NCI-H748 treated with DMSO at 0.1 percent for 48 hours (cell line): ENCODE measurements around the gene SMKR1.
"Not testable (repeated sequence)": the region's sequence is repeated elsewhere in the genome, so short reads cannot be mapped to it uniquely, and the experiment has no call there.

ENCODE experiments used
- DNase-seq: peaks from one replicate; lab custom pipeline; 2025; lab: John Stamatoyannopoulos, UW

SMKR1 gene

DNA sequence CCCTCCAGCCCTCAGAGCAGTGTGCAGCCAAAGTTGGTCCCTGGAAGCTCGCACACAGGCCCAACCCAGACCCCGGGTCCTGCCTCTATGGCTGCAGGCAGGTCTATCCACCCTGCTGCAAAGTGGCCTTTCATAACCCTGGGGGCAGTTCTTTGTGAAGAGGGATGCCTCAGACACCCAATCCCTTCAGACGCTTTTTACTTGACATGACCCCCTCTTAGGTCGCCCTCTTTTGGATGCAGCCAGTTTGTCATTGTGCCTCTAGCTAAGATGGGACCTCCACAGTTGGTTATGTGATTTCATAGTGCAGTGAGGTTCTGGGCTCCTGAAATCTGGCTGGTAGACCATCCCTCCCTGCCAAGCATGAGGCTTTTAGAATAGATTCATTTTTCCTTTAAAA lies 27.3 kb downstream of the SMKR1 start:
- no peak for DNase-seq

DNA sequence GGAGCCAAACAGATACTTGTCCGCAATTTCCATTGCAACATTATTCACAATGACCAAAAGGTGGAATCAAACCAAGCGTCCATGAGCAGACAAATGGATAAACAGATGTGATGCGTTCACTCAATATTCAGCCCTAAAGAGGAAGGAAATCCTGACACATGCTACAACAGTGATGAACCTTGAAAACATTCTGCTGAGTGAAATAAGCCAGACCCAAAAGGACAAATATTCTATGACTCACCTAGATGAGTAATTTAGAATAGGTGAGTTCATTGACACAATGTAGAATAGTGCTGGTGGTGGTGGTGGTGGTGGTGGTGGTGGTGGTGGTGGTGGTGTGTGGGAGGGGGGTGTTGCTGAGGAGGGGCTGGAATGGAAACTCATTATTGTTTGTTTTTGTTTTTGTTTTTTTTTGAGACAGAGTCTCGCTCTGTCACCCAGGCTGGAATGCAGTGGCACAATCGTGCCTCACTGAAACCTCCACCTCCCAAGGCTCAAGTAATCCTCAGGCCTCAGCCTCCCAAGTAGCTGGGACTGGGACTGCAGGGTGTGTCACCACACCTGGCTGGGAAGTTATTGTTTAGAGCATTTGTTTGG lies 28.6 kb downstream of the SMKR1 start:
- no peak for DNase-seq

DNA sequence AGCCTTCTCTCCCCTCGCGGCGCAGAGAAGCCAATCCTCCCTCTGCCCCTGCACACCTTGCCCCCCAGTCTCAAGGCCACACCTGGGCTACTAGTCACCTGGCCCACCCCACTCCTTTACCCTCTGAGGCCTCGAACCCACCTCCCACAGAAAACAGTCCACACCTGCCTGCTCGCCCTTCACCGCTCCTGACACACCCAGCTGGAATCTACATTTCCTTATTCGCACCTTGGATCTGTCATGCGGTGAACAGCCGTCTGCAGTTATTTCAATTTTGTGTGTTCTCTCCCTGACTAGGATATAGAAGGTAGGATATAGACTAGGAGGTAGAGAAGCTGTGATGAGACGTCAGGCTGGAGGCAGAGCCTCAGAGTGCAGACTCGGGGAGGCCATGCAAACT lies 29.4 kb downstream of the SMKR1 start:
- no peak for DNase-seq

DNA sequence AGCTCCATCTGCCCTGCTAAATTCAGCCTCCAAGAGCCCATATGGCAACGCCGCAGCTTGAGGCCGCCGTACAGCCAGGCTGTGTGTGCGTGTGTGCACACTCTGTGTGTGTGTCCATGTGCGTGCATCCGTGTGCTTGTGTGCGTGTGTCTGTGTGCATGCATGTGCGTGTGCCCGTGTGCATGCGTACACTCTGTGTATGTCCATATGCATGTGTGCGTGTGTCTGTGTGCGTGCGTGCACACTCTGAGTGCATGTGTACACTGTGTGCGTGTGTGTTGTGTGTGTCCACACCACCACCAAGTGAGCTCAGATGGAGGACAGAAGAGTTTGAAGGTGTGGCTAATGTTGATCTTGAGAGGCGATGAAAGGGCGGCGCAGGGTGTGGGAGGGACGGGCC lies 30.0 kb downstream of the SMKR1 start:
- no peak for DNase-seq

DNA sequence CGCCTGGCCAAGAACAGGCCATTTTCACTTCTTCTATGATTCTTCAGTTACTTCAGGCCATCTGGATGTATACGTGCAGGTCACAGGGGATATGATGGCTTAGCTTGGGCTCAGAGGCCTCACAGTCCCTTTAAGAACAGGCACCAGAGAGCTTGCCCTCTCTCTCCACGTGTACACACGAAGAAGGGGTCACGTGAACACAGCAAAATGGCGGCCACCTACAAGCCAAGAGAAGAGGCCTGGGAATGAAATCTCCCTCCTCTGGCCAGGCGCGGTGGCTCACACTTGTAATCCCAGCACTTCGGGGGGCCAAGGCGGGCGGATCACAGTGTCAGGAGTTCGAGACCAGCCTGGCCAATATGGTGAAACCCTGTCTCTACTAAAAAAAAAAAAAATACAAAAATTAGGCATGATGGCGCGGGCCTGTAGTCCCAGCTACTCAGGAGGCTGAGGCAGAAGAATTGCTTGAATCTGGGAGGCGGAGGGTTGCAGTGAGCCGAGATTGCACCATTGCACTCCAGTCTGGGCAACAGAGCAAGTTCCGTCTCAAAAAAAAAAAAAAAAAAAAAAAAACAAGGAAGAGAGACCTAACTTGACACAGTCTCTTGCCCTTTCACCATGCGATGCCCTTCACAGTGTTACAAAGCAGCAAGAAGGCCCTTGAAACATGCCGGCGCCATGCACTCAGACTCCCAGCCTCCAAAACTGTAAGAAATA lies 32.4 kb downstream of the SMKR1 start:
- DNase-seq: not testable (repeated sequence)

DNA sequence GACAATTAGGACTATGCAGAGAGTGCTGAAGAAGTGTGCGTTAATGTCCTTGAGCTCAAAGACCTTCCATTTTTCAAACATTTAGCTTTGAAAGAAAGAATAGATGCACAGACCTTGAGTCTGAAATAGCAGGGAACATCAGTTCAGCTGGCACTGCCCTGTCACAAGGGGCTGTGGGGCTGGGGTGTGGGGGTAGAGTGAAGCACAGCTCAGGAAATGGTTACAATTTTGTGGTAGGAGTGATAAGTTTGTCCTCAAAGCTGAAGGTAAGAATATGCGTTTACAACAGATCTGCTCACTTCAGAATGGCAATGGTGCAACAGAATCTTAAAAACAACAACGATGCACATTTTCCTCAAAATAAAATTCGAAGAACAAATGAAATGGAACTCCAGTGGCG lies 33.6 kb downstream of the SMKR1 start:
- no peak for DNase-seq

DNA sequence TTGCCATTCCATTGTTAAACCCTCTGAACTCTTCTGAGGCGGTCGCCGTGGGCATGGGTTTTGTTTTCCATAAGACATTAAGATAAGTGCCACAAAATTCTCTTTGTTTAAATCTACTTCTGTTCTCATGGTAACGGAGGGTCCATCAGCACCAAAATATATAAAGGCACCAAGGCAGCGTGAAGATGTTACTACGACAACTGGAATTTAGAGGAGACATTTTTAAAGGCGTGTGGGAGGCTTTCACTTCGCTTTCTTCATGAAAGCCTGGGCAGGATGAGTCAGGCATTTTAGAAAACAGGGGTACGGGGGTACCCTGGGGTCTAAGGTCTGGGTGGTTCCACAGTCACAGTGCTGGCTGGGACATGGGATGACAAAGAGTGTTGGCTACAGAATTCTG lies 34.0 kb downstream of the SMKR1 start:
- no peak for DNase-seq

DNA sequence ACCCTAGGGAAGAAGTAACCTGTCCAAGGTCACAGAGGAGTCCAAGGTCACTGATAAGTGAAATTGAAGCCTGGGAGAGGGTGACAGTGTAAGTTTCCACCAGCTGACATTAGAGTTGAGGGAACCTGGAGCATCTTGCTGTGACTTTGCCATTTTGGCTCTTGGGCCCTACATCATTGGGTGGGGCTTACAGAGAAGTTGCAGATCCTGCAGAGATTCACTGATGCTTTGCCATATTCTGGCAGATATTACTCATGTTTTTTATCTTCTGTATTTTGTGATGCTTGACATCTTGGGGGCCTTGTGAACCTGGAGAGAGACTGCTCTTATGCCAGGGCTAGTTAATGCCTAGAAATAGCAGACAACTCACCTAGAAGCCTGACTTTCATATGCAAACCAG lies 36.5 kb downstream of the SMKR1 start:
- DNase-seq: no peak

DNA sequence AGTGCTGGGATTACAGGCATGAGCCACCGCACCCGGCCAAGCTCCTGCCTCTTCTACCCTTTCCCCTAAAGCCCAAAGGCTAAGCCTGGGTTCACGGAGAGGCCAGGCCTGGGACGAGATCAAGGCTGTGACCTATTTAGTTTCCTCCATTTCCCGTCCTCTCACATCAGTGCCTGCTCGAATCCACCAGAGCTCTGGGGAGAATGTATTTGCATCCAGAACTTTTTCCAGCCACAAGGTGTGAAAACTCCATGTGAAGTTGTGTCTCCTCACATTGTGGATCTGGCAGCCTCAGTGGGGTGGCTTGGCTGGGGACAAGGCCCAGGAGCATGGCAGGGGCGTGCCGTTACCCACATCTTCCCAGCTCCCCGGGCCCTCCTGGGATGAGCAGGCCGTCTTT lies 38.0 kb downstream of the SMKR1 start:
- no peak for DNase-seq

DNA sequence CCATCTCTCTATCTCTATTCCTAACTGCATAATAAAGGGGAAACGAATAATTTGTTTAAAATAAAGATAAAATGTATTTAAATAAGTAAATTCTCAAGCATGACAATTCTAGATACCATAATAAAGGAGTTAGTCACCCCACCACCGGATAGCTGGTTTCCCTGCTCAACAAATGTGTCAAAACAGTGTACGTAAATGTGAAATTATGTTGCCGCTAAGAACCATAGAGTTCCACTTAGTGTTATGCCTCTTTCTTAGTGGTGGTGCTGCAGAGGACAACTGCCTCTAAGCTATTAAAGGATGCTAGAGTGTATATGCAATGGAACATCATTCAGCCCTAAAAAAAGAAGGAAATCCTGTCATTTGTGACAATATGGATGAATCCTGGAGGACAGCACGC lies 42.4 kb downstream of the SMKR1 start:
- no peak for DNase-seq

DNA sequence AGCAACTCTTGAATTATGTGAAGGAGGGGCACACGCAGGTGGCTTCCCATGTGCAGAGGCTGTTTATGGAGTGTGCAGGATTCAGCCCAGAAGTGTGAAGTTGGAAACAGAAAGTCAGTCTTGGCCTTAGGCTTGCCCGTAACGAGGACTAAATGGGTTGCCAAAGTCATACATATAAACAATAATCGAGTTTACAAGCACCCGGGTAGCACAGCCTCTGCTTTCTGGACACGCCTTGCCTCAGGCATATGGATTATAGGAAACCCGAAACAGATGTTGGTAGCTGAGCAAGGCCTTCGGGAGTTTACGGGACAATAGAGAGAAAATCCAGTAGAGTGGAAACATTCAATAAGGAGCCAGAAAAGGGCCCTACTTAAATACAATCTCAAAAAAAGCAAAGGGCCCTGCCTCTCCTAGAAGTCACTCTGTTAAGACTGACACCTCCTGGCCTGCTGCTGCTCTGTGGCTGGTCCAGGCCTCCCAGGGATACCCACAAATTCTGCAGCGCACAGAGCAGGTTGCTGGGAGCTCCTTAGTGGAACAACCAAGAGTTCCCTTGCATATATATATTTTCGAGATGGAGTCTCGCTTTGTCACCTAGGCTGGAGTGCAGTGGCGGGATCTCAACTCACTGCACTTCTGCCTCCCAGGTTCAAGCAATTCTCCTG lies 48.5 kb downstream of the SMKR1 start:
- DNase-seq: no peak

DNA sequence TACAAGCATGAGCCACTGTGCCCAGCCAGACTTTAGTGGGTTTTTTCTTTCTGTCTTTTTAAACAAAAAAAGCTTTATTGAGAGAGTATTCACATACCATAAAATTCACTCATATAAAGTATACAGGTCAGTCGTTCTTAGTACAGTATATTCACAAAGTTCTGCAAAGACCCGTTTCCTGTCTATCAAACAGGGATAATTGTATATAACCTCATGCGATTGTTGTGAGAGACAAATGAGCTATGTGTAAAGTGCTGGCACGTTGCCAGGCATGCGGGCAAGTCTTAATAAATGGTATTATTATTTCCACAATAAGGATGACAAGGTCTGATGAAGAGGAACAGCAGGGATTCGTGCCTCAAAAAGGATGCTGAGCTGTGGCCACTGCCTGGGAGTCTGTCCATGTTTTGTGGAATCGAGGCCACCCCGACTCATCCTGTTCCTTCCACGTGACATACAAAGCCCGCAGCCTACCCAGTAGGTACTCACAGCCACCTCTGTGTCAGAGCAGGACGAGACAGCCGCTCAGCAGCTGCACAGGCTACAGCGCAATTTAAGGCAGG lies 51.6 kb downstream of the SMKR1 start:
- DNase-seq: peak; percentile 82

DNA sequence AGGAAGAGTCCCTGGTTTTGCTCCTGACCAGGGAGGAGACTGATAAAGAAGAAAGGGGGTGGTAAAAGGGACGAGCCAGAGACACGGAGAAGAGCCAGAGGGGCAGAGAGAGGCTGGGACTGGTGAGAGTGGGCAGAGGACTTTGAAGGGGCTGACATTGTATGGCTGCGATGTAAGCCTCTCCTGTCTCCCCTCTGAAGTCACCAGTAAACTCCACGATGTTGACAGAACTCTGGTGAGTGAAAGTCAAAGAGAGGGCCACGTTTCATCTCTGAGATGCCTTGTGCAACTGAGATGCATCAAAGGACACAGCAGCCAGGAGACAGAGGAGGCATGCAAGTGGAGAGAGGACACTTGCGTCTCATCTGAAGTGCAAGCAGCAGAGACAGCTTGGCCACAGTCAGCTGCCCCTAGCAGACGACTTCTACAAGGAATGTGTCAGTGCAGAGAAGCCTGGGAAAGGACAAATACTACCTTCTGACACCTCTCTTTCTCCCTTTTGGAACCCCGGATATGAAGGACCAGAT lies 54.3 kb downstream of the SMKR1 start:
- no peak for DNase-seq

DNA sequence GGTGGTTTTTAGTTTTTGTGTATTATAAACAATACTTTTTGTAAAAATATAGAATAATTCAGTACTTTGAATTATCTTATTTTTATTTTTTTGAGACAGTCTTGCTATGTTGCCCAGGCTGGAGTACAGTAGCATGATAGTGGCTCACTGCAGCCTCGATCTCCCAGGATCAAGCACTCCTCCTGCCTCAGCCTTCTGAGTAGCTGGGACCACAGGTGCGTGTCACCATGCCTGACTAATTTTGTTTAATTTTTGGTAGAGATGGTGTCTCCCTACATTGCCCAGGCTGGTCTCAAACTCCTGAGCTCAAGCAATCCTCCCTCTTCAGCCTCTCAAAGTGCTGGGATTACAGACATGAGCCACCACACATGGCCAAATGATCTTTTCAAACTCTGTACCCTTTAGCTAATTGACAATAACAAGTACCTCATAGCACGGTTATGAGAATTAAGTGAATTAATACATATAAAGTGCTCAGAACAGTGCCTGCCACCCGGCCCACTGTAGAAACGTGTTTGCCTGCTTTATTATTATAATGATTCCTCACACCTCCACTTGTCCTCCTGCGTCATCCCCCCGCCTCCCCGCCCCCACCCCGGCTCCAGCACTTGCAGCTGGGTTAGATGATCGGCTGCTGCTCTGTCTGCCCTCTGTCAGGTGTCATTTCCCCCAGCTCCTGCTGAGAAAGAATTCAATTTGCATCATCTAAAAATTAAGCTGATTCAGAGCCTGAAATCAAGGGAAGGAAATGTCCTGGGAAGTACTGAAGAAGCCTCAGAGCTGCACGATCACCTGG lies 55.6 kb downstream of the SMKR1 start:
- DNase-seq: no peak

DNA sequence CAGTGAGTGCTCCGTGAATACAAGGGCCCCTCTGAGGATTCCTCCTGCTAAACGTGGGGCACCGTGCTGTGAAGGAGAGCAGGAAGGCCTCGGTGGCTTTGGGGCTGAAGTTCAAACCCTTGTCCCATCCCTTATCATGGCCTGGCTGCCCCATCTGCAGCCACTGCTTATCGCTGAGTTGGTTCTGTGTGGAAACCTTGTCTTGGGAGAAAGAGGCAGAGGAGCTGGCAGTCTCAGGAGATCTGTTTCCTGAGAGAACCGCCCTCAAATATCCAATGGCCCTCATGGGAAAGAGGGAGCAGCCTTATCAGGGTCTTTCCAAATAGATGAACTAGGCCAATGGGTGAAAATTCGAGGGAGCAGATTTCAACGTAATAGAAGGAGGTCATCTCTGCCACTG lies 57.2 kb downstream of the SMKR1 start:
- DNase-seq: no peak

DNA sequence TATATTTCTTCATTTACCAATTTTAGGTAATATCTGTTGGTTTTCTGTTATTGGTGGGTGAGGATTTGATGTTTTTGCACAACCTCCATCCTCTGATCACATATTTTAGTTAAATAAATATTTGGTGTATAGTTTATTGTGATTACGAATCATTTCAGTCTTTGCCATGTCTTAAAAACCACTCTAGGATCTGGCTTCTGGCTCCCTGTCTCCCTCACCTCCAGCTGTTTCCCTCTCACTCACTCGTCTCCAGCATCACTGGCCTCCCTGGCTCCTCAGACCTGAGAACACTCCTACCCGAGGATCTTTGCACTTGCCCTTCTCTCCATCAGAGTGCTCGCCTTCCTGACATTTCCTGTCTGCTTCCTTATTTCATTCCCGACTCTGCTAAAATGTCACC lies 58.5 kb downstream of the SMKR1 start:
- no peak for DNase-seq

DNA sequence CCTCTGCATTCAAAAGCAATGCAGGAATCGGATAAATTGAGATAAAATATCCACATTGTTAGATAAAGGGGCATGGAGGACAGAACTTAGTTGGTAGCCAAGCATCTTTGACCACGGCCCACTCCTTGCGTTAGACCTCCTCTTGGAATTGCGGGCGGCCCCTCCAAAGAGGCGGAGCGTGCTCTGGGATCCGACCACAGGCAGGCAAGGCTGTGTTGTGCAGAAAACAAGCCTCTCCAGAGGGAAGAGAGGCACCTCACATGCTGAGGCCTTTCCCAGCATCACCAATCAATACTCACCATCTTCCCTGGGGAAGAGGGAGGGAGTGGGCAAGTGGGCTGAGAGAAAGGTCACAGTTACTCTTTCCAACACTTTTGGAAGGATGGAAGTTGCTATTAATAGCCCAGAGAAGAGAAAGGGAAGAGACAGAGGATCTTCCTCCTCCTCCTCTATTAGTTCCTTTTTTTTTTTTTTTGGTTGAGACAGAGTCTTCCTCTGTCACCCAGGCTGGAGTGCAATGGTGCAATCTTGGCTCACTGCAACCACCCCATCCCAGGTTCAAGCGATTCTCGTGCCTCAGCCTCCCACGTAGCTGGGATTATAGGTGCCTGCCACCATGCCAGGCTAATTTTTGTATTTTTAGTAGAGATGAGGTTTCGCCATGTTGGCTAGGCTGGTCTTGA lies 59.5 kb downstream of the SMKR1 start:
- no peak for DNase-seq
